Transverse colon (tissue), 4 donors: ENCODE data around the gene C8A. TPM values are rescaled to one million over a fixed set of nuclear protein-coding genes. Genes with fewer than 3 reads are reported as not detected.

Experiments
- DNase-seq: peaks from one replicate; pipeline ENCODE4 v3.0.0-alpha.2; 2019
- H3K27ac ChIP-seq, 4 donors: fragments of 200-600 bp; sonication (generic); 2 replicates each; pipeline ENCODE4 v1.5.1; 2016 to 2018; ENCODE audit warnings: inconsistent platforms in 4 of 4
- H3K27me3 ChIP-seq: fragments of 200-600 bp; sonication (generic); 2 replicates; pipeline ENCODE4 v1.5.1; 2017; ENCODE audit warnings: inconsistent platforms
- H3K36me3 ChIP-seq, 4 donors: fragments of 200-600 bp; sonication (generic); 2 replicates each; pipeline ENCODE4 v1.5.1; 2017 to 2019; ENCODE audit warnings: inconsistent platforms in 4 of 4
- H3K4me1 ChIP-seq, 4 donors: fragments of 200-600 bp; sonication (generic); 2 replicates each; pipeline ENCODE4 v1.5.1; 2017 to 2020; ENCODE audit warnings: inconsistent platforms in 4 of 4
- H3K4me3 ChIP-seq, 4 donors: fragments of 200-600 bp; sonication (generic); 1 replicate in 1 of 4; 2 replicates in 3 of 4; pipeline versions ENCODE4 v1.5.1 to v1.6.1; 2017 to 2019; ENCODE audit warnings: inconsistent platforms in 4 of 4
- H3K9me3 ChIP-seq, 2 donors: fragments of 200-600 bp; sonication (generic); 2 replicates each; pipeline ENCODE4 v1.5.1; 2017 to 2019; ENCODE audit warnings: inconsistent platforms in 2 of 2
- EP300 ChIP-seq: sonication (generic); formaldehyde crosslinking; IDR thresholded peaks from one replicate; pipeline ENCODE4 v1.6.1; 2017; ENCODE audit warnings: antibody characterized with exemption, low read depth
- POLR2A ChIP-seq: fragments of 450-650 bp; IDR thresholded peaks from one replicate; pipeline ENCODE4 v1.6.1; 2016; ENCODE audit warnings: antibody characterized with exemption, mild to moderate bottlenecking, moderate library complexity
- POLR2AphosphoS5 ChIP-seq, 3 donors: sonication (generic); formaldehyde crosslinking; IDR thresholded peaks; one replicate each; pipeline ENCODE4 v1.6.1; 2016; ENCODE audit warnings: antibody characterized with exemption in 3 of 3
- WGBS, 2 donors: methylation state at CpG; one replicate each; pipeline ENCODE4 v1.1.5; 2018; ENCODE audit warnings: low coverage in 1 of 2; 5-methylcytosine and 5-hydroxymethylcytosine counted together
- in situ Hi-C, 4 donors: fragments of 200-750 bp; cut with MboI; loops; one replicate each; pipeline versions ENCODE4 v1.15.0 to v1.15.1; 2017; ENCODE audit warnings: low sequenced_read_pairs in 3 of 4, low pct_ligation_motif_present in 1 of 4, low pct_unique_long_range_greater_than_20kb in 1 of 4
- intact Hi-C: fragments of 100-400 bp; cut with DNase I; formaldehyde crosslinking; loops from one replicate; pipeline ENCODE4 v1.15.1; 2023; ENCODE audit warnings: low total_unique reads
- total RNA-seq, 4 donors: library from RNA; depleted of rRNA; stranded (reverse); fragments of >200 nt; gene quantifications; one replicate each; pipeline ENCODE4 v1.1.0, GENCODE V29; 2016
- TF ChIP-seq, protein P1 (sequence below), 5 experiments: fragments of 200-600 bp in 3 of 5; fragments of 450-650 bp in 2 of 5; sonication (generic) in 3 of 5; IDR thresholded peaks; 1 replicate in 2 of 5; 2 replicates in 3 of 5; pipeline ENCODE4 v1.5.1; 2016 to 2017; ENCODE audit warnings: antibody characterized with exemption in 5 of 5, inconsistent platforms in 3 of 5, mild to moderate bottlenecking in 2 of 5, moderate library complexity in 1 of 5

The C8A gene
- total RNA-seq, 4 donors from 2014 or later, result not detected

DNA sequence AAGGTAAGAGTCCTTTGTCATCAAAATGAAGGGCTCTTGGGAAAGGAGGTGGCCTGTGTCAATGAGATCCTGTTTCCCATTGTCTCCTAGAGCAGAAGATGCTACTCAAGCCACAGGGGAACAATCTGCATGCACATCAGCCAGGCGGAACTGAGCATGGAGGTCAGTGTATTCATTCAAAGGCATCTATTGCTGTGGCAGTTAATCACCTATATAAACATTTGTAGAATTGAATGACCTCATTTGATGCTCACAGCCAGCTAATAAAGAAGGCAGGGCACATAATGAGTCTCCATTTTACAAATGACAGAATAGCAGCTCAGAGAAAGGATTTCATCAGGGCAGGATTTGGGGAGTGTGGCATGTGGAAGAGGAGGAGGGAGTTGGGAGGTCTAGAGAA is 29.7 kb upstream of the C8A start:
- Histone ChIP-seq H3K4me3 (no peak overlapping the region), H3K9me3 (no peaks in the 10 kb centered on the region), H3K27ac (no peak overlapping the region), H3K27me3 (peaks cover 2% of the 10 kb centered on the region), H3K36me3 (no peaks in the 10 kb centered on the region), H3K4me1 (peaks cover 0 to 8% (median 2%) of the 10 kb centered on the region in 4 donors)
- WGBS, 2 donors, result 74 to 100% methylated on average over 1 of the region's 1 CpG
- TF ChIP-seq, protein P1, sequence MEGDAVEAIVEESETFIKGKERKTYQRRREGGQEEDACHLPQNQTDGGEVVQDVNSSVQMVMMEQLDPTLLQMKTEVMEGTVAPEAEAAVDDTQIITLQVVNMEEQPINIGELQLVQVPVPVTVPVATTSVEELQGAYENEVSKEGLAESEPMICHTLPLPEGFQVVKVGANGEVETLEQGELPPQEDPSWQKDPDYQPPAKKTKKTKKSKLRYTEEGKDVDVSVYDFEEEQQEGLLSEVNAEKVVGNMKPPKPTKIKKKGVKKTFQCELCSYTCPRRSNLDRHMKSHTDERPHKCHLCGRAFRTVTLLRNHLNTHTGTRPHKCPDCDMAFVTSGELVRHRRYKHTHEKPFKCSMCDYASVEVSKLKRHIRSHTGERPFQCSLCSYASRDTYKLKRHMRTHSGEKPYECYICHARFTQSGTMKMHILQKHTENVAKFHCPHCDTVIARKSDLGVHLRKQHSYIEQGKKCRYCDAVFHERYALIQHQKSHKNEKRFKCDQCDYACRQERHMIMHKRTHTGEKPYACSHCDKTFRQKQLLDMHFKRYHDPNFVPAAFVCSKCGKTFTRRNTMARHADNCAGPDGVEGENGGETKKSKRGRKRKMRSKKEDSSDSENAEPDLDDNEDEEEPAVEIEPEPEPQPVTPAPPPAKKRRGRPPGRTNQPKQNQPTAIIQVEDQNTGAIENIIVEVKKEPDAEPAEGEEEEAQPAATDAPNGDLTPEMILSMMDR (IDR thresholded peaks at IDR 0.05), result no peak
- TF ChIP-seq POLR2AphosphoS5 (IDR thresholded peaks at IDR 0.05) (no peak), POLR2A (no peak), EP300 (no peak)
- in situ Hi-C loops (loop anchor here in 3 of 4 donors (25.0 kb wide), 2 partner anchors 1212 to 1337 kb away; no protein-coding TSS in a partner anchor), intact Hi-C loops (no loop called here)
- DNase-seq, result no peak

DNA sequence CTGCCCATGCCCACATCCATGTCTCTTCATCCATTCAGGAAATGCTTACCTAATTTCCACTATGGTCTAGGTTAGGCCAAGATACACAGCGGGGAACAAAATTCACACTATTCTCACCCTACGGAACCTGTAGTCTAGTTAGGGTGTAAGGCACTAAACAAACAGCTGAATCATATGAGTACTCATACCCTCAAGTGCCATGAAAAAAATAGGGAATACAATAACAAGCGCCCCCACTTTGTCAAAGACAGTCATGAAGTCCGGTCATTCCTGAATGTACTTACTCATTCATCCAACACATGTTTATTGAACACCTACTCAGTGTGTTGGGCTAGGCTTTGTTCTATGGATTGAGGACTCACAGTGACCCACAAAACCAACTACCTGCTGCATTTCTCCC is 29.2 kb upstream of the C8A start:
- WGBS, 2 donors, result 60 to 79% methylated on average over 2 to 4 of the region's 4 CpGs
- no peak overlapping the region for H3K4me3 ChIP-seq
- no peak for DNase-seq
- TF ChIP-seq POLR2A (no peak), EP300 (no peak), POLR2AphosphoS5 (IDR thresholded peaks at IDR 0.05) (no peak)
- TF ChIP-seq, protein P1 (IDR thresholded peaks at IDR 0.05), result no peak
- H3K4me1 ChIP-seq, result peaks cover 0 to 8% (median 2%) of the 10 kb centered on the region in 4 donors
- H3K27ac ChIP-seq, result no peak overlapping the region
- H3K9me3 ChIP-seq, result no peaks in the 10 kb centered on the region
- H3K27me3 ChIP-seq, result peaks cover 6% of the 10 kb centered on the region
- intact Hi-C loops (no loop called here), in situ Hi-C loops (loop anchor here in 3 of 4 donors (25.0 kb wide), 2 partner anchors 1212 to 1337 kb away; no protein-coding TSS in a partner anchor)
- H3K36me3 ChIP-seq, result no peaks in the 10 kb centered on the region

DNA sequence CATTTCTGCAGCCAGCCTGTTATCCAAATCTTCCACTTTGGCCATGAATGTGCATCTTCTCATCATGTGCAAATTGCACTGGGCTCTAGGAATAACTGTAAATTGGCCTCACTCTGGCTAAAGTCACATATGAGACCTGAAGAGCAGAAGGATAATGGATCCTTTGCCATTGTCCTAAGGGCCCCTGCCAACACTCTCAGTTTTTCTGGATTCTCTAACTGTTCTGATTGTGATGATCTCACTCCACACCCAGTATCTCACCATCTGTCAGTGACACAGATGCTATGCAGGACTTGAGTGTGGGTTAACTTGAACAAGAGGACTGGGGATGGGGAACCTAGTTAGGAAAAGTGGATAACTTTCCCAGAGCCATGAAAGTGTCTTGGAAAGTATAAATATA is 26.9 kb upstream of the C8A start:
- Histone ChIP-seq H3K36me3 (no peaks in the 10 kb centered on the region), H3K27ac (no peak overlapping the region), H3K27me3 (peaks cover 16% of the 10 kb centered on the region), H3K4me3 (no peak overlapping the region), H3K4me1 (no peaks in the 10 kb centered on the region), H3K9me3 (no peaks in the 10 kb centered on the region)
- in situ Hi-C loops (loop anchor here in 3 of 4 donors (25.0 kb wide), 2 partner anchors 1210 to 1335 kb away; no protein-coding TSS in a partner anchor), intact Hi-C loops (no loop called here)
- TF ChIP-seq EP300, result no peak
- TF ChIP-seq POLR2AphosphoS5 (IDR thresholded peaks at IDR 0.05), result no peak
- TF ChIP-seq POLR2A, result no peak
- TF ChIP-seq, protein P1 (IDR thresholded peaks at IDR 0.05), result no peak
- no peak for DNase-seq

DNA sequence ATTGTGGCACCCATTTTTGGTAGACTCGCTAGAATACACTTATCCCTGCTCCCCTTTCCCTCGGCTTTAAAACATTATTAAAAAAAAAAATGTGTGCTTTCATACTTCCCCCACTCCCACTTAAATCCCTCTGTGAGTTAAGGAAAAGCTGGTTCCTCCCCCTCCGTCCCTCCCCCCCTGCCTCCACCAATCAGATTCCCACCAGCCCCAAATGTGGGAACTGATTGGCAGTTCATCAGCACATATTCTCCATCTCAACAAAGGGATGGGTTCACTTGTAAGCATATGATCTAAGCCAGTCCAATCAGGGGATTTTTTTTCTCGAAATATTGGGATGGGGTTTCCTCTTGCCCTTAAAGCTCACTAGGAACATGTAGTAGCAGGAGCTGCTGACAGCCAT is 24.5 kb upstream of the C8A start:
- in situ Hi-C loops (loop anchor here in 3 of 4 donors (25.0 kb wide), 2 partner anchors 1207 to 1332 kb away; no protein-coding TSS in a partner anchor), intact Hi-C loops (loop anchor here (10.0 kb wide), 1 partner anchor 1215 kb away; no protein-coding TSS in a partner anchor)
- DNase-seq, result no peak
- no peak overlapping the region for H3K27ac ChIP-seq
- H3K27me3 ChIP-seq, result peaks cover 16% of the 10 kb centered on the region
- H3K9me3 ChIP-seq, result no peaks in the 10 kb centered on the region
- no peaks in the 10 kb centered on the region for H3K4me1 ChIP-seq
- TF ChIP-seq POLR2AphosphoS5 (IDR thresholded peaks at IDR 0.05), result no peak
- TF ChIP-seq, protein P1 (IDR thresholded peaks at IDR 0.05), result no peak
- TF ChIP-seq EP300, result no peak
- TF ChIP-seq POLR2A, result no peak
- no peak overlapping the region for H3K4me3 ChIP-seq
- 76 to 87% methylated on average over 3 to 4 of the region's 4 CpGs for WGBS, 2 donors
- no peaks in the 10 kb centered on the region for H3K36me3 ChIP-seq
